NB4 (cell line): ENCODE data around the gene ZNF740.
"Not testable (repeated sequence)": the region's sequence is repeated elsewhere in the genome, so short reads cannot be mapped to it uniquely, and the experiment has no call there.

ENCODE experiments used
- CTCF ChIP-seq: IDR thresholded peaks from one replicate; pipeline ENCODE4 v1.5.1; 2012; ENCODE audit warnings: low read depth, low read length
- MYC ChIP-seq: IDR thresholded peaks from 2 replicates; pipeline ENCODE4 v1.6.1; 2011; ENCODE audit warnings: low read depth, low read length
- POLR2A ChIP-seq: IDR thresholded peaks from 2 replicates; pipeline ENCODE4 v1.6.1; 2011; ENCODE audit warnings: mild to moderate bottlenecking; ENCODE audit not compliant: insufficient read length; ENCODE audit errors: extremely low read depth
- TF ChIP-seq, protein P1 (sequence below): IDR thresholded peaks from 2 replicates; pipeline ENCODE4 v1.6.1; 2011; ENCODE audit warnings: low read depth, low read length

GRCh38 chr12:53178803-53179202, 1.7 kb upstream of the ZNF740 start:
- TF ChIP-seq MYC, CTCF, POLR2A: not testable (repeated sequence)
- TF ChIP-seq, protein P1, sequence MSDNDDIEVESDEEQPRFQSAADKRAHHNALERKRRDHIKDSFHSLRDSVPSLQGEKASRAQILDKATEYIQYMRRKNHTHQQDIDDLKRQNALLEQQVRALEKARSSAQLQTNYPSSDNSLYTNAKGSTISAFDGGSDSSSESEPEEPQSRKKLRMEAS, result not testable (repeated sequence)
